ENCODE measurements around the gene RPL22.

The RPL22 gene

GRCh38 chr1:6157132-6157527 lies 42.3 kb downstream of the RPL22 start:
- no peak for DNase-seq (ENCODE audit: low read depth in 3 of 3, low spot score in 1 of 3)

- DNase-seq (ENCODE audit: low read depth in 3 of 3, low spot score in 1 of 3) = no peak
Observed at GRCh38 chr1:6154525-6155319, 44.7 kb downstream of the RPL22 start.

- DNase-seq (ENCODE audit: low read depth in 3 of 3, low spot score in 1 of 3) = no peak
Observed at GRCh38 chr1:6152882-6153281, 46.5 kb downstream of the RPL22 start.

DNA sequence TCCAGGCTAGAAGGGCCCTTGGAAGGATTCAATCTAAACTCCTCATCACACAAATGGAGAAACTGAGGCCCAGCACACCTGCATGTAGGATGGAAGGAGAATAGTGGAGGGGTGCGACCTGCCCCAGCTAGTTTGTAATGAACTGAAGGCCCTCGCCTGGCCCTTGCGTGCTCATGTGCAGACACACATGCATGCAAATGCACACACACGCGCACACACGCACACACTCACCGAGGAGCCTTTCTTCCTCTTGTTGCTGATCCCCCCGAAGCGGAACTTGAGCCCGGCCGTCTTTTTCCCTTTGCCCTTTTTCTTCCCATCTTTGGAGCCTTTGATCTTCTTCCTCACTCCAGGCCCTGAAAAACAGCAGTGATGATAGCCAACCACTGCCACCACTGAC lies 47.2 kb downstream of the RPL22 start:
- no peak for DNase-seq (ENCODE audit: low read depth in 3 of 3, low spot score in 1 of 3)

DNA sequence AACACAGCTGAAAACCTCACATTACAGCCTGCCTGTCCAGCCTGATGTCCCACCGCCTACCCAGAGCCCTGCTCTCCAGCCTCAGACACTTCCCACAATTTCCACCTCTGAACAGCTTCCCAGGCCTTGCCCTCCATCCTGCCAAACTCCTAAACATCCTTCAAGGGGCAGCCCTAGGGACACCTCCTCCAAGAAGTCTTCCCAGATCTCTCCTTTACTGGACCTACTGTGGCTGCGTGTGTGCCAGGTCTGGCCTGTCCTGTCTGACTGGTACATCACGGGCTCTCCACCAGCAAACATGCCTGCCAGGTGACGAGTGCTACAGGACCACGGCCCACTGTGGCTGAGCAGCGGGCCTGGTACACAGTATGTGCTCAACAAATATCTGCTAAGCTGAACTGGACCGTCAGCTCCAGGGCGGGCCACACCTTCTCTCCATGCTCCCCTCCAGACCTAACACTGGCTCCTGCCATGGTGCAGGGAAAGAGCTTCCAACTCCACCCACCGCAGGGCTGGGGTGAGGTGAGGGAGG lies 48.0 kb downstream of the RPL22 start:
- no peak for DNase-seq (ENCODE audit: low read depth in 3 of 3, low spot score in 1 of 3)

GRCh38 chr1:6150006-6150938 lies 49.1 kb downstream of the RPL22 start:
- no peak for DNase-seq (ENCODE audit: low read depth in 3 of 3, low spot score in 1 of 3)

GRCh38 chr1:6149597-6149996 lies 49.8 kb downstream of the RPL22 start:
- DNase-seq (ENCODE audit: low read depth in 3 of 3, low spot score in 1 of 3) = no peak

DNA sequence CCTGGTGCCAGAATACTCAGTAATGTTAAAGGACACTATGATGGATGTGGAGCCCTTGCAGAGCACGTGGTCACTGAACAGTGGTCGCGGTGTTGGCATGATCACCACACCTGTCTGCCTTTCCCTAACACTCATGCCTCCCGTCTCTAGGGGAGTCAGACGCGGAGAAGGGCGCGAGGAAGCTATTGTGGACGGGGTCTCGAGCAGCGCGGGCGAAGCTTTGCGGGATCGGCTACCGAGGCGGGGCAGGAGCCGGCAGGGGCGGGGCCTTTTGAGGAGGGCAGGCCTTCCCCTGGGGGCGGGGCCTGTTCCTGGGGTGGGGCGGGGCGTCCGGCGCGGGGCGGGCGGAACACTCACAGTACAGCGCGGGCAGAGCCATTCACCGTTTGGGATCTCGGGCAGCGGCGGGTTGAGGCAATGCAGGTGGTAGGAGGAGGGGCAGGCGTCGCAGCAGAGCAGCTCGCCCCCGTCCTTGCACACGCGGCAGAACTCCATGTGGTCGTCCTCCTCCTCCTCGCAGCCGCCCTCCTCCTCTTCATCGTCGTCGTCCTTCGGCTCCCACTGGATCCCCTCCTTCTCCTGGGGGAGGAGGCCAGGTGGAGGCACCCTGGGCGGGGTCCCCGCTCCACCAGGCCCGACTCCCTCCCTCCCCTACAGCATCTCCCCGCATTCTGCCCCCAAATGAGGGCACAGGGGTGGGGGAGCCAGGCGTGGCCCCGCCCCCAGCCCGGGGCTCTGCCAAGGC lies 50.7 kb downstream of the RPL22 start:
- peak in 2 of 3 donors; percentile 26 to 62 for DNase-seq (ENCODE audit: low read depth in 3 of 3, low spot score in 1 of 3)

DNA sequence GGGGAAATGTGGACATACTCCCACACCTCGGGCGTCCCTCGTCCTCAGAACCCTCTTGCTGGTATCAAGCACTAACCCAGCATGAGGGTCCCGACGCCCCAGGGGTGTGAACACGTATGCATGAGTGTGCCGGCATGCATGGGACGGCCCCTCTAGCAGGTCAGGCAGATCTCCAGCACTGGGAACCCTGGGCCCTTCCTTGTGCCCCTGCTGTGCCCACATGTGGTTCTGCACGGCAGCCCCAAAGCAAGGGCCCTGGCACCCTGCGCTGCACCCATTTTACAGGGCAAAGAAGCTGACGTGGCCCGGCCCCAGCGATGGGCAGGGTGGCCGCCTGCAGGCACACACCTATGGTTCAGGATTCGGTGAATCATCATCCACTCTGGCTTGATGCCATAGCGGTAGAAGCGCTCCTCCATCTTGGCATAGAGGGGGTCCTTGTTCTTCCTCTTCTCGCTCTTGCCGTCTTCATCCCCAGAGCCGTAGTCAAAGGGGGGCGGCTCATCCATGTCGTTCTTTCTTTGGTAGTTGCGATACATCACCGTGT lies 53.5 kb downstream of the RPL22 start:
- DNase-seq (ENCODE audit: low read depth in 3 of 3, low spot score in 1 of 3) = no peak

DNA sequence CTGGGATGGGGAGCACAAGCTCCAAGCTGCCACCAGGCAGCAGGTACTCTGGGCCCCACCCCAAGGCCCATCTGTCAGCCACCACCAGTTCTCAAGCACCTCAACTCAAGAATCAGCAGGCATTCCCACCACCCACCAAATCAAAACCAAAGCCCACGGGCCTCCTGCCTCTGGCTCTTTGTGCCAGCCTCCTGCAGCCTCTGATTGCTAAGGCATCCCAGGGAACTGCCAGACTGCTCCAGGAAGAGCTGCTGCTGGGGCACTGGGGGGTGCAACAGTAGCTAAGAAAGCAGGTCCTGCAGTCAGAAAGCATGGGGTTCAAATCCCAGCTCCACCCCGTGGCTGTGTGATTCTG lies 54.0 kb downstream of the RPL22 start:
- DNase-seq (ENCODE audit: low read depth in 3 of 3, low spot score in 1 of 3) = no peak

- DNase-seq (ENCODE audit: low read depth in 3 of 3, low spot score in 1 of 3) = no peak
Observed at GRCh38 chr1:6144647-6145395, 54.6 kb downstream of the RPL22 start.

- no peak for DNase-seq (ENCODE audit: low read depth in 3 of 3, low spot score in 1 of 3)
Observed at GRCh38 chr1:6144175-6144574, 55.2 kb downstream of the RPL22 start.

DNA sequence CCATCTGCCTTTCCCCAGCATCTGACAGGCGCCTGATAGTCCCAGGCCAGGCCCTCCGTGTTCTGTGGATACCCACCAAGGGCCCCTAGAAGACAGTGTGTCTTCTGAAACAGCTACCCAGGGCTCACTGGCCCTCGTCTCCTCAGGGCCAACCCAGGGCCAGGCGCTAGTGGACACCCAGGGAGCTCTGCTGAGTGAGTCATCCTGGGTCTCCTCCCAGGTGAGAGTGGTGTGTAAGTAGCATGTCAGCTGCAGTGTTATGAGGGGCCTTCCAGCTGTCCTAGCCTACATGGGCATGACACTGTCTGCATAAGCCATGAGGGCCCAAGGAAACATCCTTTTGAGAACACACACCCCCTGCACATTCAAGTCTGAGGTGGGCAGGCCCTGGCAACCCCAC lies 56.0 kb downstream of the RPL22 start:
- no peak for DNase-seq (ENCODE audit: low read depth in 3 of 3, low spot score in 1 of 3)

- no peak for DNase-seq (ENCODE audit: low read depth in 3 of 3, low spot score in 1 of 3)
Observed at GRCh38 chr1:6142734-6143133, 56.7 kb downstream of the RPL22 start.

DNA sequence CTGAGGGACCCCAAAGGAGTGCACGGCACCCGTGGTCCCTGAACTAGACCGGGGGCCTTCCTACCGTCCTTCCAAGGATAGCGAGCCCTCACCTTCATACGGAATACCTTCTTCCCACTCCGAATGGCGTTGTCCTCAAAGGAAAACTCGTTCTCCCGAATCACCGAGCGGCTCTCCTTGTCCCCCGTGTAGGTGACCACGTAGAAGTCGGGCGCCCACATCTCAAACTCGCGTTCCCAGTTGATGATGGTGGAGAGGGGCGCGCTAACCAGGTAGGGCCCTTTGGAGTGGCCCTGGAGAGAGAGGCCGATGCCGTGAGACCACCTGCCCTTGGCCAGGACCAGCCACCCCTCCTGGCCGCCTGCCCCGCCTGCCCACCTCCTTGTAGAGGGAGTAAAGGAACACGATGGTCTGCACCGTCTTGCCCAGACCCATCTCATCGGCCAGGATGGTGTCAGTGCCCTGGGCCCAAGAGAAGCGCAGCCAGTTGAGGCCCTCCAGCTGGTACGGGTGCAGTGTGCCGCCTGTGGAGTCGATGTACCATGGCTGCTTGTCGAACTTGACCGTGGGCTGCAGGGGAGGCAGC lies 57.3 kb downstream of the RPL22 start:
- no peak for DNase-seq (ENCODE audit: low read depth in 3 of 3, low spot score in 1 of 3)

DNA sequence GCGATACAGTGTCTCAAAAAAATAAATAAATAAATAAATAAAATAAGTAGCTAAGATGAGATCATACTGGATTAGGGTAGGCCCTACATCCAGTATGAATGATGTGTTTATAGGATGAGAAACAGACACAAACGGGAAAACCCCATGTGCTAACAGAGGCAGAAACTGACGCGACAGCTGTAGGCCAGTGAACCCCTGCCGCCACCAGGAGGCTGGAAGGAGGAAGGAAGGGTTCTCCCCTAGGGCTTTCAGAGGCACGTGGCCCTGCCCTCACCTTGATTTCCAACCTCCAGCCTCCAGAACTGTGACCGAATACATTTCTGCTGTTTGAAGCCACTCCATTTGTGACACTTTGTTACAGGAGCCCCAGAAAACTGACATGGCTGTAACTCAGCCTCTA lies 57.8 kb downstream of the RPL22 start:
- DNase-seq (ENCODE audit: low read depth in 3 of 3, low spot score in 1 of 3) = no peak

GRCh38 chr1:6140413-6140812 lies 59.0 kb downstream of the RPL22 start:
- DNase-seq (ENCODE audit: low read depth in 3 of 3, low spot score in 1 of 3) = no peak

DNA sequence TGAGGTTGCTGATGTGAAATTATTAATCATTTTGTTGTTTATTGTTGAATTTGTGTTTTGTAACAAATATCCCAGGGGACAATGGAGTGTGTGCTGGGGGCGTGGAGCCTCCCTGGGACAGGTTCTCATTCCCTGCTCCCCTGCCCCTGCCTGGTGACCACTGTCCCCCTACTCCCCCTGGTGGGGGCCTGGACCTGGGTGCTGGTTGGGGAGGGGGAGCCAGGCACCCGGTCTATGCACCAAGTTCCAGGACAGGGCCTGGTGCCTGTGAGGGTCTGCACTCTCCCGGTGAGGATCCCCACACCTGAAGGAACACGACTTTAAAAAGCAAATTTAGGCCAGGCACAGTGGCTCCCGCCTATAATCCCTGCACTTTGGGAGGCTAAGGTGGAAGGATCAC lies 61.6 kb downstream of the RPL22 start:
- DNase-seq (ENCODE audit: low read depth in 3 of 3, low spot score in 1 of 3) = no peak

DNA sequence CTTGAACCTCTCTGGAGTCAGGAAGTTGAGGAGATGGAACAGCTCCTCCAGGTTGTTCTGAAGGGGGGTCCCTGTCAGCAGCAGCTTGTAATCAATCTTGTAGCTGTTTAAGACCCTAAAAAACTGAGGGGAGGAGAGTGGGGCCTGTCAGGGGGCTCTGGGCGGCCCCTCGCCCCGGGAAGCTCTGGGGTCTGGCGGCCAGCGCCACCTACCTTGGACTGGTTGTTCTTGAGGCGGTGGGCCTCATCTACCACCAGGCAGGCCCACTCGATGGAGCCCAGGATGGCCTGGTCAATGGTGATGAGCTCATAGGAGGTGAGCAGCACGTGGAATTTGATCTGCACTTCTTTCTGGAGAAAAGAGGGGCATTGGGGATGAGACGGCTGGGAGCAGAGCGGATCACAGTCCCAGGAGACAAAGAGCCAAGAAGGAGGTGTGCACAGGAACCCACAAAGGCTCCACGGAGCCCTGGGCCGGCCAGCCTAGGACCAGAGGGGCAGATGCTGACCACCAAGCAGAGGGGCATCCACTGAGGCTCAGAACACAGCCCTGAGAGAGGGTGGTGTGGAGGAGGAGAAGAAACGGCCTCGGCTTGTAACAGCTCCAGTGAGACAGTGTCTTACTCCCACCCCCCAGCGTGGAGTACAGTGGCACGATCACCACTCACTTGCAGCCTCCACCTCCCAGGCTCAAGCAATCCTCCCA lies 62.7 kb downstream of the RPL22 start:
- DNase-seq (ENCODE audit: low read depth in 3 of 3, low spot score in 1 of 3) = no peak
